Measurements from ENCODE around the gene ZNRD2.

The ZNRD2 gene

GRCh38 chr11:65538915-65539743 lies 31.1 kb upstream of the ZNRD2 start:
- no peak for DNase-seq

- no peak for DNase-seq
Measured at GRCh38 chr11:65539744-65540289, 30.5 kb upstream of the ZNRD2 start.

- peak; percentile 48 for DNase-seq
Measured at GRCh38 chr11:65540290-65541092, 29.8 kb upstream of the ZNRD2 start.

GRCh38 chr11:65541093-65541982 lies 28.9 kb upstream of the ZNRD2 start:
- no peak for DNase-seq

- DNase-seq, result no peak
Measured at GRCh38 chr11:65542738-65543390, 27.4 kb upstream of the ZNRD2 start.

GRCh38 chr11:65545853-65546216 lies 24.4 kb upstream of the ZNRD2 start:
- DNase-seq, result no peak

- DNase-seq, result peak; percentile 81
Measured at GRCh38 chr11:65546217-65546958, 23.9 kb upstream of the ZNRD2 start.

GRCh38 chr11:65547446-65548125 lies 22.7 kb upstream of the ZNRD2 start:
- DNase-seq, result no peak

- no peak for DNase-seq
Measured at GRCh38 chr11:65548395-65548794, 21.9 kb upstream of the ZNRD2 start.

GRCh38 chr11:65549096-65549495 lies 21.2 kb upstream of the ZNRD2 start:
- no peak for DNase-seq

GRCh38 chr11:65551572-65552387 lies 18.5 kb upstream of the ZNRD2 start:
- DNase-seq, result peak; percentile 42

GRCh38 chr11:65552388-65552951 lies 17.8 kb upstream of the ZNRD2 start:
- no peak for DNase-seq

GRCh38 chr11:65553301-65554001 lies 16.8 kb upstream of the ZNRD2 start:
- peak; percentile 43 for DNase-seq

GRCh38 chr11:65554057-65554818 lies 16.0 kb upstream of the ZNRD2 start:
- DNase-seq, result no peak

GRCh38 chr11:65554842-65555430 lies 15.3 kb upstream of the ZNRD2 start:
- DNase-seq, result no peak

- no peak for DNase-seq
Measured at GRCh38 chr11:65555693-65556231, 14.5 kb upstream of the ZNRD2 start.

GRCh38 chr11:65556470-65557279 lies 13.6 kb upstream of the ZNRD2 start:
- no peak for DNase-seq

Data from NCI-H2171 treated with DMSO at 0.1 percent for 48 hours (cell line).